ENCODE data around the gene SMIM45.

DNA sequence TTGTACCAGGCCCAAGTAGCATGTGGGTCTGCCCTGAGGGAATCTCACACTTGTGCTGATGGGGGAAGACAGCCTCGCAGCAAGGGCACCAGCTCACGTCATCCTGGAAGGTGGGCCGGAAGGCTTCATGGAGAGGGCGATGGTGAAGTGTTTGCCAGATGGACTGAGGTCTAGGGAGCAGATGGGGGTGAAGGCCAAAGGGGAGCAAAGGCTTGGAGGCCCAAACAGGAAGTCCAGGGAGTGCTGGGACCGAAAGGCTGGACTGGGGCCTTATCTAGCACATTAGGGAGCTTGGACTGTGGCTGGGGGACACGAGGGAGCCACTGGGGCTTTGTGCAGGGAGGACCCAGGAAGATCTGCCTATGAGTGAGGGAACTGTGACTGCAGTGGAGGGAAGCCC lies 24.1 kb upstream of the SMIM45 start:
- TF ChIP-seq, protein P1, sequence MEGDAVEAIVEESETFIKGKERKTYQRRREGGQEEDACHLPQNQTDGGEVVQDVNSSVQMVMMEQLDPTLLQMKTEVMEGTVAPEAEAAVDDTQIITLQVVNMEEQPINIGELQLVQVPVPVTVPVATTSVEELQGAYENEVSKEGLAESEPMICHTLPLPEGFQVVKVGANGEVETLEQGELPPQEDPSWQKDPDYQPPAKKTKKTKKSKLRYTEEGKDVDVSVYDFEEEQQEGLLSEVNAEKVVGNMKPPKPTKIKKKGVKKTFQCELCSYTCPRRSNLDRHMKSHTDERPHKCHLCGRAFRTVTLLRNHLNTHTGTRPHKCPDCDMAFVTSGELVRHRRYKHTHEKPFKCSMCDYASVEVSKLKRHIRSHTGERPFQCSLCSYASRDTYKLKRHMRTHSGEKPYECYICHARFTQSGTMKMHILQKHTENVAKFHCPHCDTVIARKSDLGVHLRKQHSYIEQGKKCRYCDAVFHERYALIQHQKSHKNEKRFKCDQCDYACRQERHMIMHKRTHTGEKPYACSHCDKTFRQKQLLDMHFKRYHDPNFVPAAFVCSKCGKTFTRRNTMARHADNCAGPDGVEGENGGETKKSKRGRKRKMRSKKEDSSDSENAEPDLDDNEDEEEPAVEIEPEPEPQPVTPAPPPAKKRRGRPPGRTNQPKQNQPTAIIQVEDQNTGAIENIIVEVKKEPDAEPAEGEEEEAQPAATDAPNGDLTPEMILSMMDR (IDR thresholded peaks at IDR 0.05): no peak
- no peak for TF ChIP-seq POLR2A (IDR thresholded peaks at IDR 0.05)
- no peak for TF ChIP-seq POLR2AphosphoS5 (IDR thresholded peaks at IDR 0.05)
